ENCODE data around the gene NME8.

Gene NME8

GRCh38 chr7:37916673-37917660 is 68.6 kb downstream of the NME8 start, which contains the start of gene SFRP4:
SFRP4 (minus strand) TSS chr7:37916817; CDS start chr7:37916537, 280 bp downstream.
- H3K4me3 ChIP-seq (ENCODE audit: low read length), result peak within 1 kb of the TSS; percentile 45
- TF ChIP-seq, protein P1, sequence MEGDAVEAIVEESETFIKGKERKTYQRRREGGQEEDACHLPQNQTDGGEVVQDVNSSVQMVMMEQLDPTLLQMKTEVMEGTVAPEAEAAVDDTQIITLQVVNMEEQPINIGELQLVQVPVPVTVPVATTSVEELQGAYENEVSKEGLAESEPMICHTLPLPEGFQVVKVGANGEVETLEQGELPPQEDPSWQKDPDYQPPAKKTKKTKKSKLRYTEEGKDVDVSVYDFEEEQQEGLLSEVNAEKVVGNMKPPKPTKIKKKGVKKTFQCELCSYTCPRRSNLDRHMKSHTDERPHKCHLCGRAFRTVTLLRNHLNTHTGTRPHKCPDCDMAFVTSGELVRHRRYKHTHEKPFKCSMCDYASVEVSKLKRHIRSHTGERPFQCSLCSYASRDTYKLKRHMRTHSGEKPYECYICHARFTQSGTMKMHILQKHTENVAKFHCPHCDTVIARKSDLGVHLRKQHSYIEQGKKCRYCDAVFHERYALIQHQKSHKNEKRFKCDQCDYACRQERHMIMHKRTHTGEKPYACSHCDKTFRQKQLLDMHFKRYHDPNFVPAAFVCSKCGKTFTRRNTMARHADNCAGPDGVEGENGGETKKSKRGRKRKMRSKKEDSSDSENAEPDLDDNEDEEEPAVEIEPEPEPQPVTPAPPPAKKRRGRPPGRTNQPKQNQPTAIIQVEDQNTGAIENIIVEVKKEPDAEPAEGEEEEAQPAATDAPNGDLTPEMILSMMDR (conservative IDR thresholded peaks at IDR 0.05; ENCODE audit: low read length), result peak; percentile 72
- DNase-seq (ENCODE audit: low read depth), result peak; percentile 48

GRCh38 chr7:37918526-37918925 is 70.1 kb downstream of the NME8 start:
- no peak for DNase-seq (ENCODE audit: low read depth)
- TF ChIP-seq, protein P1 (conservative IDR thresholded peaks at IDR 0.05; ENCODE audit: low read length), result no peak
- no peak overlapping the region for H3K4me3 ChIP-seq (ENCODE audit: low read length)

DNA sequence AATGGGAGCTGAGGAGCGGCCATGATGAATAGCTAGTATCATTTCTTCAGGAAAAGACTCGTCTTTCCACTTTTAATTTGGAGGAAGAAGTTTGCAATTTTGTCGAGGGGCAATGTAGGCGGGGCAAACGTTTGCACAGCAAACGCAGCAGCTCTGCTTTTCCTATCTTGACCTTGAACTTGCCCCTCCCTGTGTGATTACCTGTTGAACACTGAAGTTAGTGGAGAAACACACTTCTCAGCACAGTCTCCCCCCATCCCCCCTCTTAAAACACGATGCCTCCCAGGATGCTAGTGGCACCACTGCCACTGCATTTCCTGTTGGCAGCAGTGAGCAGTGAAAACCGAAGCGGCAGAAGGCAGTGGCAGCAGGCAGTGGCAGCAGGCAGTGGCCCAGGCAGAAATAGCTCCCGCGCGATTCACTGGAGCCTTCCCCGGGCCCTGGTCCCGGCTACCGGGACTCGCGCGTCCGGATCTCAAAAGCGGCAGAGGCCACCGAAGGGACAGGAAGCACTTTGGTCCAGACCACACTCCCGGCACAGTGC is 72.0 kb downstream of the NME8 start, which contains the start of gene EPDR1:
TSS of gene EPDR1 (plus strand) at position 336 of the 544 bp plus-strand sequence. CDS start 300 bp downstream, outside the sequence.
- DNase-seq (ENCODE audit: low read depth), result peak; percentile 29
- H3K4me3 ChIP-seq (ENCODE audit: low read length), result peak within 1 kb of the TSS; percentile 62

DNA sequence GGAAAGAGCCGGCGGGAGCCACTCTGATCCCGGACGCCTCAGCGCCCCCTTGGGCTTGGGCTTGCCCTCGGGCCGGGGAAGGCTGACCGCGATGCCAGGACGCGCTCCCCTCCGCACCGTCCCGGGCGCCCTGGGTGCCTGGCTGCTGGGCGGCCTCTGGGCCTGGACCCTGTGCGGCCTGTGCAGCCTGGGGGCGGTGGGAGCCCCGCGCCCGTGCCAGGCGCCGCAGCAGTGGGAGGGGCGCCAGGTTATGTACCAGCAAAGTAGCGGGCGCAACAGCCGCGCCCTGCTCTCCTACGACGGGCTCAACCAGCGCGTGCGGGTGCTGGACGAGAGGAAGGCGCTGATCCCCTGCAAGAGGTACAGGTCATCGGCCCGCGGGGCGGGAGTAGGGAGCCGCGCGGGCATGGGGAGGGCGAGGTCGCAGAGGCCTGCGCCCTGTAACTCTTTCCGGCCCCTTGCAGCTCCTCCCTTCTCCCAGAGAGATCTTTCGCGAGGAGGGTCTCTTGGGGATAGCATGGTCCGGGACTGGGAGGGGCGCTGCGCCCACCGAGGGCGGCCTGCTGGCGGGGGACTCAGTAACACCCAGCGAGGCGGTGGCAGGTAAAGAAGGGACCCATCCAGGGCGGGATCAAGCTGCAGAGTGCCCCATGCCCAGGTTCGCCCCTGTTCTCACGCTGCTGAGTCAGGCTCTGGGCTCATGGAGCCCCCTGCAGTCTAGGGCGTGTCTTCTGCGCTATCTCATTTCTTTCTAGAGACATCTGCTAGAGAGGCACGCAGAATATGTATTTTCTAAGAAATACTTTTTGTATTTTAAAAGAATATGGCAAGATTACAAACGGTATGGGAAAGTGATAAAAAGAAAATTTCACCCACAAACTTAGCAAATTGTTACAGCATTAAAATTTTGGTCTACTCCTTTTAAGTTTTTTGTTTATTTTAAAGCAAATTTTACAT is 72.7 kb downstream of the NME8 start:
- H3K4me3 ChIP-seq (ENCODE audit: low read length), result peak overlapping the region; percentile 62
- TF ChIP-seq, protein P1 (conservative IDR thresholded peaks at IDR 0.05; ENCODE audit: low read length), result peak; percentile 24
- peak; percentile 12 for DNase-seq (ENCODE audit: low read depth)

More for the DNA sequence above, 72.0 kb downstream of the NME8 start, which contains the start of gene EPDR1:
- TF ChIP-seq, protein P1 (conservative IDR thresholded peaks at IDR 0.05; ENCODE audit: low read length), result peak; percentile 21; the same call in 1 of the 2 replicates

DNA sequence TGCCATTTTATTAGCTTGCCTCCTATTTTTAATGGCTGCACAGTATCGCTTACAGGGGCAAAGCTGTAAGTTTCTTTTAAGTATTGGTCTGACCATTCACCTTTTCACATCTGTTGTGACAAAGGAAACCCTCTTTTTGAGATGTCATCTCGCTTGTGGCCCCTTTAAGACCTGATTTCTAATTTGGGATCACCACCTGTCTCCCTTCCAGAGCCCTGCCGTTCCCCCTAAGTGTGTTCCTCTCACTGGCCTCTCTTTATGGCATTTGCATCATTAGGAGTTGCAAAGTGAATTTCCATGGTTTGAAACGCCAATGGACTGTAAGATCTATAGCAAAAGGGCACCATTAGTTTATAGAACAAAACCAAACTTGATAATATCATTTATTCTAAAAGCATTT is 73.5 kb downstream of the NME8 start:
- peak overlapping the region; percentile 62 for H3K4me3 ChIP-seq (ENCODE audit: low read length)
- TF ChIP-seq, protein P1 (conservative IDR thresholded peaks at IDR 0.05; ENCODE audit: low read length), result no peak
- no peak for DNase-seq (ENCODE audit: low read depth)

DNA sequence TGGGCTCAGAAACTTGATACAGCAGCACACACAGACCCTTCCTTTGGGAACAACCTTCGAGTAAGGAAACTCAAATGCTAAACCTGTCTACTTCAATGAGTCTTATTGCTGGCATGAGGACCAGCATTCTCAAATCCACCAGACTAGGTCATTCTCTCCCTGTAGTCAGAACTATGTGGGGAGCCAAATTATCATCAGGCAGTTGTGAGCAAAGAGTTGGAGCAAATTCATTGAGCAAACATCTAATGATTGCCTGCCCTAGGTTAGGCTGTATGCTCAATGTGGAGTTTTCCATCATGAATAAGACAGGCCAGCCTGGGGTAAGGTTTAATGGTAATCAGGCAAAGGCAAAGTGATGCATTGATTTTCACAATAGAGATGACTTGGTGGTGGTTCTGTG is 75.6 kb downstream of the NME8 start:
- H3K4me3 ChIP-seq (ENCODE audit: low read length), result no peak overlapping the region
- TF ChIP-seq, protein P1 (conservative IDR thresholded peaks at IDR 0.05; ENCODE audit: low read length), result no peak
- DNase-seq (ENCODE audit: low read depth), result no peak
